SK-N-SH (cell line): ENCODE measurements around the gene COLEC12. TPM values are rescaled to one million over a fixed set of nuclear protein-coding genes. Genes with fewer than 3 reads are reported as not detected.

Experiments used
- CTCF ChIA-PET: fragments of 300-600, 350-600 bp; formaldehyde crosslinking; extraction: SDS; loops from one replicate; lab custom pipeline; 2021; lab: Yijun Ruan, JAX
- POLR2A ChIA-PET: fragments of 350-600 bp; sonication (Branson Sonifier 250); formaldehyde crosslinking; extraction: SDS; loops from one replicate; lab custom pipeline; 2020; ENCODE audit warnings: antibody characterized with exemption, inconsistent platforms; lab: Yijun Ruan, JAX
- DNase-seq: peaks from one replicate; pipeline ENCODE4 v3.0.0; 2012
- H2AFZ ChIP-seq: fragments of 200-600 bp; sonication (generic); 2 replicates; pipeline ENCODE4 v1.8.1; 2016; ENCODE audit warnings: antibody characterized with exemption, mild to moderate bottlenecking, low read depth
- H3F3A ChIP-seq: fragments of 200-600 bp; sonication (generic); replicated peaks from 2 replicates; pipeline ENCODE3; 2016; ENCODE audit warnings: antibody characterized with exemption, mild to moderate bottlenecking; ENCODE audit not compliant: insufficient read depth
- H3K27ac ChIP-seq, 2 experiments: fragments of 200-500 bp in 1 of 2; fragments of 200-600 bp in 1 of 2; sonication (Bioruptor generic) in 1 of 2; sonication (generic), shearing (Covaris generic) in 1 of 2; 2 replicates each; pipeline versions ENCODE4 v1.5.1 to v1.6.1; 2014 to 2016; ENCODE audit warnings: low read depth in 2 of 2, inconsistent platforms in 1 of 2, low read length in 1 of 2, mild to moderate bottlenecking in 1 of 2, mixed read lengths in 1 of 2
- H3K27me3 ChIP-seq: fragments of 200-600 bp; sonication (generic), shearing (Covaris generic); 2 replicates; pipeline ENCODE4 v1.6.1; 2016; ENCODE audit warnings: mixed run types; ENCODE audit not compliant: insufficient read depth
- H3K36me3 ChIP-seq, 2 experiments: fragments of 200-500 bp in 1 of 2; fragments of 200-600 bp in 1 of 2; sonication (Bioruptor generic) in 1 of 2; sonication (generic) in 1 of 2; replicated peaks in 1 of 2; 2 replicates each; pipeline versions ENCODE3 to v1.5.1; 2014 to 2016; ENCODE audit warnings: low read length in 1 of 2, mild to moderate bottlenecking in 1 of 2; ENCODE audit not compliant: insufficient read depth in 2 of 2, control insufficient read depth in 1 of 2
- H3K4me1 ChIP-seq, 2 experiments: fragments of 200-500 bp in 1 of 2; fragments of 200-600 bp in 1 of 2; sonication (Bioruptor generic) in 1 of 2; sonication (generic), shearing (Covaris generic) in 1 of 2; 2 replicates each; pipeline versions ENCODE4 v1.5.1 to v1.6.1; 2014 to 2016; ENCODE audit warnings: low read depth in 1 of 2, low read length in 1 of 2, mixed run types in 1 of 2; ENCODE audit not compliant: insufficient read depth in 2 of 2, control insufficient read depth in 1 of 2
- H3K4me2 ChIP-seq: fragments of 200-600 bp; sonication (generic), shearing (Covaris generic); 2 replicates; pipeline ENCODE4 v1.6.1; 2017; ENCODE audit warnings: mixed run types
- H3K4me3 ChIP-seq, 2 experiments: fragments of 200-500 bp in 1 of 2; fragments of 200-600 bp in 1 of 2; sonication (Bioruptor generic) in 1 of 2; sonication (generic), shearing (Covaris generic) in 1 of 2; 2 replicates each; pipeline versions ENCODE4 v1.5.1 to v1.8.1; 2014 to 2016; ENCODE audit warnings: low read depth in 2 of 2, inconsistent platforms in 1 of 2, low read length in 1 of 2, mild to moderate bottlenecking in 1 of 2, mixed read lengths in 1 of 2, moderate library complexity in 1 of 2
- H3K79me2 ChIP-seq: fragments of 200-600 bp; sonication (generic); 2 replicates; pipeline ENCODE4 v1.8.1; 2017; ENCODE audit warnings: mild to moderate bottlenecking; ENCODE audit not compliant: insufficient read depth
- H3K9ac ChIP-seq: fragments of 200-600 bp; sonication (generic); 2 replicates; pipeline ENCODE4 v1.6.1; 2017; ENCODE audit warnings: mixed run types
- H3K9me2 ChIP-seq: fragments of 200-600 bp; sonication (generic); 2 replicates; pipeline ENCODE4 v1.6.1; 2017; ENCODE audit warnings: mixed run types
- H3K9me3 ChIP-seq: fragments of 200-600 bp; sonication (generic); 2 replicates; pipeline ENCODE4 v1.6.1; 2017; ENCODE audit warnings: mixed run types, mild to moderate bottlenecking, moderate library complexity
- H4K20me1 ChIP-seq: fragments of 200-600 bp; sonication (generic); 2 replicates; pipeline ENCODE4 v1.6.1; 2017; ENCODE audit warnings: mild to moderate bottlenecking, mixed run types; ENCODE audit not compliant: insufficient read depth
- FOSL2 ChIP-seq: IDR thresholded peaks from 2 replicates; pipeline ENCODE4 v1.4.0; 2012; ENCODE audit warnings: low read depth, mild to moderate bottlenecking, moderate library complexity, borderline replicate concordance
- FOXJ3 ChIP-seq: sonication (generic); formaldehyde crosslinking; IDR thresholded peaks from 2 replicates; pipeline ENCODE4 v1.5.1; 2020; ENCODE audit warnings: mild to moderate bottlenecking, missing genetic modification reagents
- GABPA ChIP-seq: IDR thresholded peaks from 2 replicates; pipeline ENCODE4 v1.4.0; 2012; ENCODE audit warnings: low read depth, mild to moderate bottlenecking
- GATA2 ChIP-seq: sonication (generic); formaldehyde crosslinking; IDR thresholded peaks from 2 replicates; pipeline ENCODE4 v1.5.0; 2020; ENCODE audit warnings: mild to moderate bottlenecking, missing genetic modification reagents
- MAX ChIP-seq: IDR thresholded peaks from 2 replicates; pipeline ENCODE4 v1.4.0; 2012; ENCODE audit warnings: low read depth
- MXI1 ChIP-seq: IDR thresholded peaks from 2 replicates; pipeline ENCODE4 v1.6.1; 2012; ENCODE audit warnings: mild to moderate bottlenecking, low read depth, low read length, improper control_type of control experiment
- NFIC ChIP-seq: IDR thresholded peaks from 2 replicates; pipeline ENCODE4 v1.4.0; 2012; ENCODE audit warnings: borderline replicate concordance
- POLR2AphosphoS5 ChIP-seq: IDR thresholded peaks from 2 replicates; pipeline ENCODE4 v1.6.1; 2012; ENCODE audit warnings: low read depth, low read length
- RAD21 ChIP-seq: IDR thresholded peaks from 2 replicates; pipeline ENCODE4 v1.6.1; 2012; ENCODE audit warnings: mild to moderate bottlenecking, low read length
- RCOR1 ChIP-seq: fragments of 150-350 bp; IDR thresholded peaks from 2 replicates; pipeline ENCODE4 v1.6.1; 2017; ENCODE audit warnings: antibody characterized with exemption, low read length
- RXRA ChIP-seq: IDR thresholded peaks from 2 replicates; pipeline ENCODE4 v1.4.0; 2012; ENCODE audit warnings: low read depth, mild to moderate bottlenecking, borderline replicate concordance
- SIN3A ChIP-seq: IDR thresholded peaks from 2 replicates; pipeline ENCODE4 v1.6.1; 2012; ENCODE audit warnings: low read depth, mild to moderate bottlenecking, low read length, moderate library complexity, borderline replicate concordance
- SMC3 ChIP-seq: IDR thresholded peaks from 2 replicates; pipeline ENCODE4 v1.6.1; 2012; ENCODE audit warnings: low read depth, low read length, improper control_type of control experiment
- TEAD4 ChIP-seq: IDR thresholded peaks from 2 replicates; pipeline ENCODE4 v1.4.0; 2012; ENCODE audit warnings: mild to moderate bottlenecking, borderline replicate concordance; ENCODE audit not compliant: insufficient read depth
- USF2 ChIP-seq: fragments of 150-350 bp; IDR thresholded peaks from 2 replicates; pipeline ENCODE4 v1.6.1; 2017; ENCODE audit warnings: antibody characterized with exemption, low read length, low read depth, borderline replicate concordance
- YY1 ChIP-seq: IDR thresholded peaks from 2 replicates; pipeline ENCODE4 v1.4.0; 2012; ENCODE audit warnings: low read depth, mild to moderate bottlenecking
- WGBS: methylation state at CpG from one replicate; pipeline ENCODE4 v1.1.6; 2017; ENCODE audit warnings: low lambda C conversion rate; 5-methylcytosine and 5-hydroxymethylcytosine counted together
- polyA plus RNA-seq, 3 experiments: library from polyadenylated mRNA; depleted of rRNA; stranded (reverse); fragments of >200 nt; gene quantifications; 2 replicates each; pipeline ENCODE4 v1.2.3, GENCODE V29; 2012

COLEC12 gene
- polyA plus RNA-seq, 1 of the 3 experiments (the other 2 are of a cell fraction): 41.2 TPM

GRCh38 chr18:306608-307255, 193.8 kb downstream of the COLEC12 start:
- H3K27ac ChIP-seq: no peak overlapping the region
- DNase-seq: no peak
- TF ChIP-seq GABPA (no peak), FOXJ3 (CRISPR knock-in tag) (no peak), GATA2 (CRISPR knock-in tag) (peak; percentile 48; the same call in 1 of the 2 replicates)
- H2AFZ ChIP-seq: no peak overlapping the region
- no peaks in the 10 kb centered on the region for H4K20me1 ChIP-seq
- POLR2A ChIA-PET: no interaction called here
- no peaks in the 10 kb centered on the region for H3K27me3 ChIP-seq
- H3K9me2 ChIP-seq: no peaks in the 10 kb centered on the region
- no peaks in the 10 kb centered on the region for H3F3A ChIP-seq
- no peak overlapping the region for H3K9ac ChIP-seq
- H3K4me2 ChIP-seq: no peak overlapping the region
- H3K4me1 ChIP-seq: peaks cover 0 to 10% of the 10 kb centered on the region in 2 experiments; a peak in 1 of 4 replicates
- no peaks in the 10 kb centered on the region for H3K9me3 ChIP-seq
- no peaks in the 10 kb centered on the region for H3K79me2 ChIP-seq
- no peak overlapping the region for H3K4me3 ChIP-seq
- CTCF ChIA-PET: interaction anchor here (0.8 to 1.4 kb wide), 3 partner anchors 13 to 314 kb away, joined by 3 to 4 read pairs (median 4); no protein-coding TSS in a partner anchor
- H3K36me3 ChIP-seq: no peaks in the 10 kb centered on the region
- whole genome bisulfite sequencing: 75% methylated on average over 7 of the region's 7 CpGs

GRCh38 chr18:305003-305501, 195.4 kb downstream of the COLEC12 start:
- Histone ChIP-seq H3K9me3 (no peaks in the 10 kb centered on the region), H3K4me2 (no peak overlapping the region), H3F3A (no peaks in the 10 kb centered on the region), H3K4me3 (no peak overlapping the region), H3K27ac (no peak overlapping the region), H3K4me1 (peaks cover 0 to 10% of the 10 kb centered on the region in 2 experiments; a peak in 1 of 4 replicates), H4K20me1 (no peaks in the 10 kb centered on the region), H3K79me2 (no peaks in the 10 kb centered on the region), H2AFZ (no peak overlapping the region), H3K36me3 (no peaks in the 10 kb centered on the region), H3K9me2 (no peaks in the 10 kb centered on the region), H3K27me3 (no peaks in the 10 kb centered on the region), H3K9ac (no peak overlapping the region)
- ChIA-PET POLR2A (interaction anchor here (0.5 kb wide), 1 partner anchor 313 kb away, joined by 4 read pairs; no protein-coding TSS in a partner anchor), CTCF (interaction anchor here (3.2 kb wide), 1 partner anchor 311 kb away, joined by 10 read pairs; no protein-coding TSS in a partner anchor)
- DNase-seq: no peak
- WGBS: 72% methylated on average over 6 of the region's 6 CpGs
- TF ChIP-seq FOSL2: no peak
- TF ChIP-seq MXI1: no peak
- TF ChIP-seq USF2: no peak
- no peak for TF ChIP-seq NFIC
- TF ChIP-seq RXRA: no peak
- TF ChIP-seq GATA2 (CRISPR knock-in tag): no peak
- TF ChIP-seq RCOR1: no peak
- TF ChIP-seq GABPA: no peak

- no peak overlapping the region for H3K27ac ChIP-seq
- H3K9ac ChIP-seq: no peak overlapping the region
- H3K4me1 ChIP-seq: peaks cover 0 to 10% of the 10 kb centered on the region in 2 experiments; a peak in 1 of 4 replicates
- no peaks in the 10 kb centered on the region for H4K20me1 ChIP-seq
- H3F3A ChIP-seq: no peaks in the 10 kb centered on the region
- TF ChIP-seq YY1 (no peak), RCOR1 (no peak), RAD21 (no peak), SIN3A (no peak), MAX (no peak), SMC3 (no peak), FOSL2 (no peak), TEAD4 (no peak), POLR2AphosphoS5 (no peak)
- TF ChIP-seq, all 33 proteins: peak for 0
- no peak overlapping the region for H3K4me2 ChIP-seq
- ChIA-PET CTCF (interaction anchor here (3.2 kb wide), 1 partner anchor 313 kb away, joined by 10 read pairs; no protein-coding TSS in a partner anchor), POLR2A (no interaction called here)
- no peaks in the 10 kb centered on the region for H3K79me2 ChIP-seq
- H3K9me3 ChIP-seq: no peaks in the 10 kb centered on the region
- no peaks in the 10 kb centered on the region for H3K27me3 ChIP-seq
- H2AFZ ChIP-seq: no peak overlapping the region
- no peaks in the 10 kb centered on the region for H3K9me2 ChIP-seq
- no peak overlapping the region for H3K4me3 ChIP-seq
- 97% methylated on average over 2 of the region's 2 CpGs for WGBS
- DNase-seq: no peak
- no peaks in the 10 kb centered on the region for H3K36me3 ChIP-seq
Observed at GRCh38 chr18:303607-304006, 196.9 kb downstream of the COLEC12 start.
